ENCODE results near the gene NPC1L1.
A peak's percentile ranks its signal among the peaks of the same experiment; 100 is the strongest.

Gene NPC1L1

GRCh38 chr7:44486693-44487092, 54.4 kb downstream of the NPC1L1 start:
- no peak overlapping the region for H2BK12ac ChIP-seq (ENCODE audit: low read length)
- no CpG with 5 or more reads among the region's 1 CpG for WGBS (ENCODE audit: extremely low coverage, insufficient coverage, insufficient read length)
- H3K4me1 ChIP-seq (ENCODE audit: control insufficient read depth in 1 of 2, insufficient read depth in 2 of 2, low read length in 2 of 2), result peaks cover 2 to 3% of the 10 kb centered on the region in 2 experiments
- H4K12ac ChIP-seq (ENCODE audit: low read depth, low read length), result no peak overlapping the region
- peaks cover 9% of the 10 kb centered on the region for H3K79me1 ChIP-seq (ENCODE audit: low read length)
- H2AFZ ChIP-seq (ENCODE audit: insufficient read depth, low read length, poor library complexity), result no peak overlapping the region
- no peaks in the 10 kb centered on the region for H3K27me3 ChIP-seq (ENCODE audit: insufficient read depth, low read length)
- H4K91ac ChIP-seq (ENCODE audit: low read depth, low read length), result no peak overlapping the region
- H3K4me3 ChIP-seq (ENCODE audit: low read depth, low read length), result no peak overlapping the region
- H2BK5ac ChIP-seq (ENCODE audit: low read depth, low read length, poor library complexity), result no peak overlapping the region
- no peak overlapping the region for H3K9ac ChIP-seq (ENCODE audit: low read length)
- no peaks in the 10 kb centered on the region for H3K9me3 ChIP-seq (ENCODE audit: insufficient read depth, low read depth, low read length)
- no peak overlapping the region for H3K23ac ChIP-seq (ENCODE audit: low read length)
- no peak overlapping the region for H3K27ac ChIP-seq (ENCODE audit: low read depth, low read length)
- H3K18ac ChIP-seq (ENCODE audit: low read length), result no peak overlapping the region
- no peak overlapping the region for H4K8ac ChIP-seq (ENCODE audit: low read depth, low read length)
- no peak overlapping the region for H2BK120ac ChIP-seq (ENCODE audit: insufficient read depth, low read length, poor library complexity)
- H3K14ac ChIP-seq (ENCODE audit: low read length), result no peak overlapping the region
- no peak overlapping the region for H3K4me2 ChIP-seq (ENCODE audit: low read length)
- no peak overlapping the region for H2AK5ac ChIP-seq (ENCODE audit: low read length)
- H3K36me3 ChIP-seq (ENCODE audit: control insufficient read depth in 1 of 2, insufficient read depth in 2 of 2, low read length in 2 of 2), result peaks cover 8 to 21% of the 10 kb centered on the region in 2 experiments
- DNase-seq, result no peak
- H3K79me2 ChIP-seq (ENCODE audit: control insufficient read depth, insufficient read depth, low read length, poor library complexity), result peaks cover 11% of the 10 kb centered on the region
- no peak overlapping the region for H3K4ac ChIP-seq (ENCODE audit: low read depth, low read length)

- H4K91ac ChIP-seq (ENCODE audit: low read depth, low read length), result no peak overlapping the region
- H3K36me3 ChIP-seq (ENCODE audit: control insufficient read depth in 1 of 2, insufficient read depth in 2 of 2, low read length in 2 of 2), result peaks cover 10 to 25% of the 10 kb centered on the region in 2 experiments
- WGBS (ENCODE audit: extremely low coverage, insufficient coverage, insufficient read length), result no CpG with 5 or more reads among the region's 4 CpGs
Observed at GRCh38 chr7:44486001-44486400, 55.1 kb downstream of the NPC1L1 start.

GRCh38 chr7:44484482-44485313, 56.4 kb downstream of the NPC1L1 start:
- H3K79me2 ChIP-seq (ENCODE audit: control insufficient read depth, insufficient read depth, low read length, poor library complexity), result peaks cover 4% of the 10 kb centered on the region
- peaks cover 2 to 3% of the 10 kb centered on the region in 2 experiments for H3K4me1 ChIP-seq (ENCODE audit: control insufficient read depth in 1 of 2, insufficient read depth in 2 of 2, low read length in 2 of 2)
- WGBS (ENCODE audit: extremely low coverage, insufficient coverage, insufficient read length), result no CpG with 5 or more reads among the region's 5 CpGs
- H4K91ac ChIP-seq (ENCODE audit: low read depth, low read length), result no peak overlapping the region
- no peak for DNase-seq
- H3K4ac ChIP-seq (ENCODE audit: low read depth, low read length), result no peak overlapping the region
- H3K18ac ChIP-seq (ENCODE audit: low read length), result no peak overlapping the region
- no peaks in the 10 kb centered on the region for H3K27me3 ChIP-seq (ENCODE audit: insufficient read depth, low read length)
- H3K4me3 ChIP-seq (ENCODE audit: low read depth, low read length), result no peak overlapping the region
- H4K8ac ChIP-seq (ENCODE audit: low read depth, low read length), result no peak overlapping the region
- H3K14ac ChIP-seq (ENCODE audit: low read length), result no peak overlapping the region
- H2BK120ac ChIP-seq (ENCODE audit: insufficient read depth, low read length, poor library complexity), result no peak overlapping the region
- no peak overlapping the region for H2BK5ac ChIP-seq (ENCODE audit: low read depth, low read length, poor library complexity)
- H3K9me3 ChIP-seq (ENCODE audit: insufficient read depth, low read depth, low read length), result no peaks in the 10 kb centered on the region
- H2AFZ ChIP-seq (ENCODE audit: insufficient read depth, low read length, poor library complexity), result no peak overlapping the region
- H2BK12ac ChIP-seq (ENCODE audit: low read length), result no peak overlapping the region
- no peak overlapping the region for H2AK5ac ChIP-seq (ENCODE audit: low read length)
- H3K27ac ChIP-seq (ENCODE audit: low read depth, low read length), result no peak overlapping the region
- H3K4me2 ChIP-seq (ENCODE audit: low read length), result no peak overlapping the region
- H4K12ac ChIP-seq (ENCODE audit: low read depth, low read length), result no peak overlapping the region
- peaks cover 12 to 28% of the 10 kb centered on the region in 2 experiments for H3K36me3 ChIP-seq (ENCODE audit: control insufficient read depth in 1 of 2, insufficient read depth in 2 of 2, low read length in 2 of 2)
- H3K79me1 ChIP-seq (ENCODE audit: low read length), result no peaks in the 10 kb centered on the region
- no peak overlapping the region for H3K23ac ChIP-seq (ENCODE audit: low read length)
- H3K9ac ChIP-seq (ENCODE audit: low read length), result no peak overlapping the region

More at GRCh38 chr7:44486001-44486400, 55.1 kb downstream of the NPC1L1 start:
- no peak overlapping the region for H3K23ac ChIP-seq (ENCODE audit: low read length)
- H3K27ac ChIP-seq (ENCODE audit: low read depth, low read length), result no peak overlapping the region
- H4K12ac ChIP-seq (ENCODE audit: low read depth, low read length), result no peak overlapping the region
- H3K4me3 ChIP-seq (ENCODE audit: low read depth, low read length), result no peak overlapping the region
- H2BK12ac ChIP-seq (ENCODE audit: low read length), result no peak overlapping the region
- H3K79me2 ChIP-seq (ENCODE audit: control insufficient read depth, insufficient read depth, low read length, poor library complexity), result peaks cover 11% of the 10 kb centered on the region
- H3K9me3 ChIP-seq (ENCODE audit: insufficient read depth, low read depth, low read length), result no peaks in the 10 kb centered on the region
- no peaks in the 10 kb centered on the region for H3K27me3 ChIP-seq (ENCODE audit: insufficient read depth, low read length)
- peaks cover 2 to 3% of the 10 kb centered on the region in 2 experiments for H3K4me1 ChIP-seq (ENCODE audit: control insufficient read depth in 1 of 2, insufficient read depth in 2 of 2, low read length in 2 of 2)
- H3K14ac ChIP-seq (ENCODE audit: low read length), result no peak overlapping the region
- H3K18ac ChIP-seq (ENCODE audit: low read length), result peak overlapping the region; percentile 48
- peaks cover 9% of the 10 kb centered on the region for H3K79me1 ChIP-seq (ENCODE audit: low read length)
- H3K4me2 ChIP-seq (ENCODE audit: low read length), result no peak overlapping the region
- H2AK5ac ChIP-seq (ENCODE audit: low read length), result no peak overlapping the region
- H3K4ac ChIP-seq (ENCODE audit: low read depth, low read length), result peak overlapping the region; percentile 21
- no peak for DNase-seq
- no peak overlapping the region for H2BK5ac ChIP-seq (ENCODE audit: low read depth, low read length, poor library complexity)
- H3K9ac ChIP-seq (ENCODE audit: low read length), result no peak overlapping the region
- no peak overlapping the region for H2AFZ ChIP-seq (ENCODE audit: insufficient read depth, low read length, poor library complexity)
- H2BK120ac ChIP-seq (ENCODE audit: insufficient read depth, low read length, poor library complexity), result no peak overlapping the region
- no peak overlapping the region for H4K8ac ChIP-seq (ENCODE audit: low read depth, low read length)

GRCh38 chr7:44482502-44483485, 58.3 kb downstream of the NPC1L1 start:
- H2AFZ ChIP-seq (ENCODE audit: insufficient read depth, low read length, poor library complexity), result no peak overlapping the region
- H2BK12ac ChIP-seq (ENCODE audit: low read length), result no peak overlapping the region
- no CpG with 5 or more reads among the region's 2 CpGs for WGBS (ENCODE audit: extremely low coverage, insufficient coverage, insufficient read length)
- H3K27me3 ChIP-seq (ENCODE audit: insufficient read depth, low read length), result no peaks in the 10 kb centered on the region
- no peak overlapping the region for H3K4ac ChIP-seq (ENCODE audit: low read depth, low read length)
- H3K23ac ChIP-seq (ENCODE audit: low read length), result no peak overlapping the region
- no peak overlapping the region for H2BK5ac ChIP-seq (ENCODE audit: low read depth, low read length, poor library complexity)
- H3K36me3 ChIP-seq (ENCODE audit: control insufficient read depth in 1 of 2, insufficient read depth in 2 of 2, low read length in 2 of 2), result peaks cover 15 to 32% of the 10 kb centered on the region in 2 experiments
- peaks cover 2% of the 10 kb centered on the region for H3K79me2 ChIP-seq (ENCODE audit: control insufficient read depth, insufficient read depth, low read length, poor library complexity)
- H3K79me1 ChIP-seq (ENCODE audit: low read length), result no peaks in the 10 kb centered on the region
- no peak overlapping the region for H2AK5ac ChIP-seq (ENCODE audit: low read length)
- no peak for DNase-seq
- H4K8ac ChIP-seq (ENCODE audit: low read depth, low read length), result no peak overlapping the region
- no peak overlapping the region for H3K14ac ChIP-seq (ENCODE audit: low read length)
- no peak overlapping the region for H3K9ac ChIP-seq (ENCODE audit: low read length)
- H3K4me1 ChIP-seq (ENCODE audit: control insufficient read depth in 1 of 2, insufficient read depth in 2 of 2, low read length in 2 of 2), result no peaks in the 10 kb centered on the region
- no peak overlapping the region for H4K91ac ChIP-seq (ENCODE audit: low read depth, low read length)
- no peak overlapping the region for H2BK120ac ChIP-seq (ENCODE audit: insufficient read depth, low read length, poor library complexity)
- H3K9me3 ChIP-seq (ENCODE audit: insufficient read depth, low read depth, low read length), result no peaks in the 10 kb centered on the region
- H3K27ac ChIP-seq (ENCODE audit: low read depth, low read length), result no peak overlapping the region
- no peak overlapping the region for H3K18ac ChIP-seq (ENCODE audit: low read length)
- H3K4me3 ChIP-seq (ENCODE audit: low read depth, low read length), result no peak overlapping the region
- no peak overlapping the region for H3K4me2 ChIP-seq (ENCODE audit: low read length)
- no peak overlapping the region for H4K12ac ChIP-seq (ENCODE audit: low read depth, low read length)

Measured in trophoblast cell (in vitro differentiated cells and primary cell).